Measurements from ENCODE around the gene ADGRD1.
A peak's percentile ranks its signal among the peaks of the same experiment; 100 is the strongest.

Gene ADGRD1

DNA sequence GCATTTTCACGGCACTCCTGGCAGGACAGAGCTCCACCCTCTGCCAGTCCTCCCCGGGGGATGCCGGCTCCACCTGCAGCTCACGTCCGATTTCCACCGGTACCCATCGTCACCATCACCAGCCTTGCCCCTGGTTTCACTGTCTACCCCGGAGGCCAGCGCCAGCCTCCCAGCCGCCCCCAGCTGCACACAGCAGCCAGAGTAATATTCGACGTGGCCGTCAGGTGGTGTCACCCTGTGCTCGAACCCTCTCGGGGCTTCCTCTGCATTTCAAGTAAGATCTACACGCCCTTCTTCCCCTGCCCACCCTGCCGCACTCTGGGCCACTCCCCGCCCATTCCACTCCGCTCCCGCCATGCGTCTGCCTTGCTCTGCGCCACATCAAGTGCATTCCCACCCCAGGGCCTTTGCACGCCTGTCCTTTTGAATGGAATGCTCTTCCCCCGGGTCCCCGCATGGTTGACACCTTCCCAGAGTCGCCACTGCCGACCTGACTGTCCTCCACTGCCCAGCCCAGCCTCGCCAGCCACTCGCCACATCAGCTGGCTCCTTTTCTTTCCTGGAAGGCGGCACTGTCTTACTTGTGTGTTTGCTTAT lies 80.3 kb downstream of the ADGRD1 start:
- H3K27me3 ChIP-seq (ENCODE audit: control insufficient read depth in 1 of 2, insufficient read depth in 1 of 2, low read length in 2 of 2): no peaks in the 10 kb centered on the region
- no peak overlapping the region for H3K27ac ChIP-seq (ENCODE audit: low read length, poor library complexity, severe bottlenecking)
- 90% methylated on average over 29 of the region's 30 CpGs for WGBS

DNA sequence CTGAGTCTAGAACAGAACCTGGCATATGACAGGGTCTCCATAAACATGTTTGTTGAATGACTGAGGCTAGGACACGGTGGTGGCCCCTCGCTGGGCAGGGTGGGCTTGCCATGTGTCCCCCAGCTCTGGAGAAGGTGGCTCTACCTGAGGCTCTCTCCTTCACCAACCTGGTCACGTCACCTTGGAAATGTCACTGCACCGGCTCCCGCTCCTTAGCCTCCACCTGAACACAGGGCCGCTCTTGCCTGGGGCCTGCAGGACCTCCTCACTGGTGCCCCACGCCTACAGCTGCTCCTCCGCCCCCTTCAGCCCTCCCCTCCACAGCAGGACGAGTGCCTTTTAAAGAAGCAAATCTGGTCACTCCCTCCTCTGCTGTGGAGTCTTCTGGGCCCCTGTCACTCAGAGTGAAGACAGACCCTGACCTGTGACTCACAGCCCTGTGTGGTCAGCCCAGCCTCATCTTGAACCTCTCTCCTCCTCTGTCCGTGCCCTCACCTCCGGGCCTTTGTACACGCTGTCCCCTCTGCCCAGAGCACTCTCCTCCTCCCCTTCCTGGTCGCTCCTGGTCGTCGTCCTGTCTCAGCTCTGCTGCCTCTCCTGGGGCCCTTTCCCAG lies 81.0 kb downstream of the ADGRD1 start:
- no peak overlapping the region for H3K9ac ChIP-seq (ENCODE audit: low read length)
- no peak overlapping the region for H2AFZ ChIP-seq (ENCODE audit: low read depth, low read length)
- no peaks in the 10 kb centered on the region for H3K4me1 ChIP-seq (ENCODE audit: control insufficient read depth, insufficient read depth, low read depth, low read length)
- H2BK15ac ChIP-seq (ENCODE audit: low read depth, poor library complexity, severe bottlenecking): no peak overlapping the region
- H3K4me2 ChIP-seq (ENCODE audit: low read length, poor library complexity, severe bottlenecking): no peak overlapping the region
- H3K27me3 ChIP-seq (ENCODE audit: control insufficient read depth in 1 of 2, insufficient read depth in 1 of 2, low read length in 2 of 2): no peaks in the 10 kb centered on the region
- no peak overlapping the region for H3K14ac ChIP-seq (ENCODE audit: low read length in 2 of 2)
- no peak overlapping the region for H2BK12ac ChIP-seq (ENCODE audit: low read length in 2 of 2)
- H3K9me3 ChIP-seq (ENCODE audit: control insufficient read depth, low read length): no peaks in the 10 kb centered on the region
- H3K79me1 ChIP-seq (replicated peaks; ENCODE audit: low read length, poor library complexity, severe bottlenecking): no peaks in the 10 kb centered on the region
- no peak overlapping the region for H3K4ac ChIP-seq (ENCODE audit: low read depth in 1 of 2, low read length in 2 of 2)
- H3K36me3 ChIP-seq (ENCODE audit: control insufficient read depth in 1 of 2, insufficient read depth in 2 of 2, low read depth in 1 of 2, low read length in 2 of 2): no peaks in the 10 kb centered on the region
- H3K4me3 ChIP-seq (ENCODE audit: insufficient read depth in 1 of 2, low read depth in 1 of 2, low read length in 2 of 2): no peak overlapping the region
- no peak overlapping the region for H4K8ac ChIP-seq (ENCODE audit: low read length)
- no peak overlapping the region for H2BK5ac ChIP-seq (ENCODE audit: low read depth, low read length, poor library complexity, severe bottlenecking)
- H2BK120ac ChIP-seq (ENCODE audit: low read depth, low read length): no peak overlapping the region
- H3K23ac ChIP-seq (ENCODE audit: low read length in 2 of 2): no peak overlapping the region
- peak overlapping the region; percentile 21 for H4K91ac ChIP-seq (ENCODE audit: low read length)
- no peak overlapping the region for H2AK5ac ChIP-seq (ENCODE audit: low read length, severe bottlenecking)
- no peak overlapping the region for H3K18ac ChIP-seq (ENCODE audit: low read depth in 1 of 2, low read length in 2 of 2)
- no peak overlapping the region for H3K27ac ChIP-seq (ENCODE audit: low read length, poor library complexity, severe bottlenecking)
- no peak for DNase-seq
- 60% methylated on average over 15 of the region's 15 CpGs for WGBS

More for the DNA sequence above, 80.3 kb downstream of the ADGRD1 start:
- no peak overlapping the region for H3K14ac ChIP-seq (ENCODE audit: low read length in 2 of 2)
- no peaks in the 10 kb centered on the region for H3K36me3 ChIP-seq (ENCODE audit: control insufficient read depth in 1 of 2, insufficient read depth in 2 of 2, low read depth in 1 of 2, low read length in 2 of 2)
- no peaks in the 10 kb centered on the region for H3K9me3 ChIP-seq (ENCODE audit: control insufficient read depth, low read length)
- no peak overlapping the region for H2BK12ac ChIP-seq (ENCODE audit: low read length in 2 of 2)
- DNase-seq: no peak
- no peak overlapping the region for H4K8ac ChIP-seq (ENCODE audit: low read length)
- H2BK5ac ChIP-seq (ENCODE audit: low read depth, low read length, poor library complexity, severe bottlenecking): no peak overlapping the region
- no peak overlapping the region for H4K91ac ChIP-seq (ENCODE audit: low read length)
- no peak overlapping the region for H2AFZ ChIP-seq (ENCODE audit: low read depth, low read length)
- H2AK5ac ChIP-seq (ENCODE audit: low read length, severe bottlenecking): no peak overlapping the region
- no peak overlapping the region for H3K4ac ChIP-seq (ENCODE audit: low read depth in 1 of 2, low read length in 2 of 2)
- no peak overlapping the region for H3K4me2 ChIP-seq (ENCODE audit: low read length, poor library complexity, severe bottlenecking)
- no peak overlapping the region for H3K18ac ChIP-seq (ENCODE audit: low read depth in 1 of 2, low read length in 2 of 2)
- no peak overlapping the region for H3K4me3 ChIP-seq (ENCODE audit: insufficient read depth in 1 of 2, low read depth in 1 of 2, low read length in 2 of 2)
- H3K23ac ChIP-seq (ENCODE audit: low read length in 2 of 2): peak overlapping the region in 1 of 2 experiments; percentile 28
- H3K9ac ChIP-seq (ENCODE audit: low read length): no peak overlapping the region
- no peak overlapping the region for H2BK15ac ChIP-seq (ENCODE audit: low read depth, poor library complexity, severe bottlenecking)
- H3K79me1 ChIP-seq (replicated peaks; ENCODE audit: low read length, poor library complexity, severe bottlenecking): no peaks in the 10 kb centered on the region
- H3K4me1 ChIP-seq (ENCODE audit: control insufficient read depth, insufficient read depth, low read depth, low read length): no peaks in the 10 kb centered on the region
- H2BK120ac ChIP-seq (ENCODE audit: low read depth, low read length): no peak overlapping the region

GRCh38 chr12:131035245-131035681 lies 81.6 kb downstream of the ADGRD1 start:
- H3K36me3 ChIP-seq (ENCODE audit: control insufficient read depth in 1 of 2, insufficient read depth in 2 of 2, low read depth in 1 of 2, low read length in 2 of 2): no peaks in the 10 kb centered on the region
- H3K4me3 ChIP-seq (ENCODE audit: insufficient read depth in 1 of 2, low read depth in 1 of 2, low read length in 2 of 2): no peak overlapping the region
- H3K27me3 ChIP-seq (ENCODE audit: control insufficient read depth in 1 of 2, insufficient read depth in 1 of 2, low read length in 2 of 2): no peaks in the 10 kb centered on the region
- no peaks in the 10 kb centered on the region for H3K4me1 ChIP-seq (ENCODE audit: control insufficient read depth, insufficient read depth, low read depth, low read length)
- DNase-seq: no peak
- no peak overlapping the region for H4K8ac ChIP-seq (ENCODE audit: low read length)
- no peak overlapping the region for H2BK15ac ChIP-seq (ENCODE audit: low read depth, poor library complexity, severe bottlenecking)
- H2AK5ac ChIP-seq (ENCODE audit: low read length, severe bottlenecking): no peak overlapping the region
- no peak overlapping the region for H3K27ac ChIP-seq (ENCODE audit: low read length, poor library complexity, severe bottlenecking)
- peak overlapping the region; percentile 21 for H4K91ac ChIP-seq (ENCODE audit: low read length)
- H3K4me2 ChIP-seq (ENCODE audit: low read length, poor library complexity, severe bottlenecking): no peak overlapping the region
- no peak overlapping the region for H2BK5ac ChIP-seq (ENCODE audit: low read depth, low read length, poor library complexity, severe bottlenecking)
- no peak overlapping the region for H3K14ac ChIP-seq (ENCODE audit: low read length in 2 of 2)
- H3K9me3 ChIP-seq (ENCODE audit: control insufficient read depth, low read length): no peaks in the 10 kb centered on the region
- H3K79me1 ChIP-seq (replicated peaks; ENCODE audit: low read length, poor library complexity, severe bottlenecking): no peaks in the 10 kb centered on the region
- no peak overlapping the region for H3K9ac ChIP-seq (ENCODE audit: low read length)
- no peak overlapping the region for H2BK12ac ChIP-seq (ENCODE audit: low read length in 2 of 2)
- H3K18ac ChIP-seq (ENCODE audit: low read depth in 1 of 2, low read length in 2 of 2): no peak overlapping the region
- no peak overlapping the region for H3K4ac ChIP-seq (ENCODE audit: low read depth in 1 of 2, low read length in 2 of 2)
- no peak overlapping the region for H2BK120ac ChIP-seq (ENCODE audit: low read depth, low read length)
- no peak overlapping the region for H2AFZ ChIP-seq (ENCODE audit: low read depth, low read length)
- H3K23ac ChIP-seq (ENCODE audit: low read length in 2 of 2): no peak overlapping the region
- 86% methylated on average over 18 of the region's 18 CpGs for WGBS

DNA sequence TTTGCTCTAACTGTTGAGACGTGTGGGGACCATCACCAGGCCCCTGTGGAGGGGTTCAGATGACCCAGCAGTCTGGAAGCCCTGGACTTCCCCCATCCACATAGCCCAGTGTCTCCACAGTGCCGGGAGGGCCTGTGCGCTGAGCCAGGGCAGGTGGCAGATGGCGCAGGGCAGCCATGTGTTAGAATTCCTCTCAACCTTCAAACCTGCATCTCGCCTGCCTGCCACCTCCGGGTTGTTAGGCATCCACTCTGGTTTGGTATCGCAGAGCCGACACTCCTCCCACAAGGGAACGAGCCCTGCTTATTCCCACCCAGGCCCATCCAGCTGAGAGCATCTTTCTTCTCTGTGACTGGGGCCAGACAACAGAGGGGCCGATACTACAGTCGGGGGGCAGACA lies 84.5 kb downstream of the ADGRD1 start:
- Histone ChIP-seq H4K8ac (ENCODE audit: low read length) (no peak overlapping the region), H2AK5ac (ENCODE audit: low read length, severe bottlenecking) (no peak overlapping the region), H3K4me1 (ENCODE audit: control insufficient read depth, insufficient read depth, low read depth, low read length) (no peaks in the 10 kb centered on the region), H2BK15ac (ENCODE audit: low read depth, poor library complexity, severe bottlenecking) (no peak overlapping the region), H4K91ac (ENCODE audit: low read length) (no peak overlapping the region), H3K4me2 (ENCODE audit: low read length, poor library complexity, severe bottlenecking) (no peak overlapping the region), H2BK120ac (ENCODE audit: low read depth, low read length) (no peak overlapping the region), H3K27ac (ENCODE audit: low read length, poor library complexity, severe bottlenecking) (no peak overlapping the region), H3K23ac (ENCODE audit: low read length in 2 of 2) (no peak overlapping the region), H3K18ac (ENCODE audit: low read depth in 1 of 2, low read length in 2 of 2) (no peak overlapping the region), H3K36me3 (ENCODE audit: control insufficient read depth in 1 of 2, insufficient read depth in 2 of 2, low read depth in 1 of 2, low read length in 2 of 2) (no peaks in the 10 kb centered on the region), H2AFZ (ENCODE audit: low read depth, low read length) (no peak overlapping the region), H2BK12ac (ENCODE audit: low read length in 2 of 2) (no peak overlapping the region), H3K9me3 (ENCODE audit: control insufficient read depth, low read length) (no peaks in the 10 kb centered on the region), H3K4ac (ENCODE audit: low read depth in 1 of 2, low read length in 2 of 2) (no peak overlapping the region), H3K14ac (ENCODE audit: low read length in 2 of 2) (no peak overlapping the region), H3K27me3 (ENCODE audit: control insufficient read depth in 1 of 2, insufficient read depth in 1 of 2, low read length in 2 of 2) (no peaks in the 10 kb centered on the region), H3K9ac (ENCODE audit: low read length) (no peak overlapping the region), H2BK5ac (ENCODE audit: low read depth, low read length, poor library complexity, severe bottlenecking) (no peak overlapping the region), H3K79me1 (replicated peaks; ENCODE audit: low read length, poor library complexity, severe bottlenecking) (no peaks in the 10 kb centered on the region), H3K4me3 (ENCODE audit: insufficient read depth in 1 of 2, low read depth in 1 of 2, low read length in 2 of 2) (no peak overlapping the region)
- DNase-seq: no peak
- WGBS: 92% methylated on average over 11 of the region's 11 CpGs
